HepG2 (cell line): Measurements from ENCODE around the gene GALR2. TPM values are rescaled to one million over a fixed set of nuclear protein-coding genes. Genes with fewer than 3 reads are reported as not detected.
A peak's percentile ranks its signal among the peaks of the same experiment; 100 is the strongest.

ENCODE experiments used
- ARID3A ChIP-seq: IDR thresholded peaks from 2 replicates; pipeline ENCODE4 v1.6.1; 2012; ENCODE audit warnings: low read depth, low read length, improper control_type of control experiment
- ETV5 ChIP-seq: IDR thresholded peaks from 2 replicates; pipeline ENCODE4 v1.6.1; 2018; ENCODE audit warnings: missing biosample characterization, missing genetic modification reagents, inconsistent platforms, borderline replicate concordance
- GPBP1L1 ChIP-seq: sonication (generic); formaldehyde crosslinking; IDR thresholded peaks from 2 replicates; pipeline ENCODE4 v1.5.0; 2020; ENCODE audit warnings: mild to moderate bottlenecking, missing genetic modification reagents
- MXD4 ChIP-seq: IDR thresholded peaks from 2 replicates; pipeline ENCODE4 v1.6.1; 2016; ENCODE audit warnings: mild to moderate bottlenecking, missing biosample characterization, missing genetic modification reagents
- PCBP1 ChIP-seq: fragments of 200-400 bp; formaldehyde crosslinking; IDR thresholded peaks from 2 replicates; pipeline ENCODE4 v1.6.1; 2017; ENCODE audit warnings: mild to moderate bottlenecking, low read depth, low read length, borderline replicate concordance
- SOX6 ChIP-seq, 2 experiments: fragments of 450-650 bp in 1 of 2; sonication (generic) in 1 of 2; formaldehyde crosslinking in 1 of 2; IDR thresholded peaks; 2 replicates each; pipeline versions ENCODE4 v1.4.0 to v1.6.1; 2017 to 2020; ENCODE audit warnings: antibody characterized with exemption in 1 of 2, mild to moderate bottlenecking in 1 of 2, missing genetic modification reagents in 1 of 2
- TMF1 ChIP-seq: sonication (generic); formaldehyde crosslinking; IDR thresholded peaks from 2 replicates; pipeline ENCODE4 v1.8.1; 2022; ENCODE audit warnings: low read depth, missing genetic modification reagents
- USF2 ChIP-seq, 2 experiments: sonication (generic) in 1 of 2; formaldehyde crosslinking in 1 of 2; IDR thresholded peaks; 2 replicates each; pipeline versions ENCODE4 v1.5.1 to v1.6.1; 2011 to 2020; ENCODE audit warnings: borderline replicate concordance in 1 of 2, low read depth in 1 of 2, low read length in 1 of 2, mild to moderate bottlenecking in 1 of 2, missing genetic modification reagents in 1 of 2, moderate library complexity in 1 of 2
- ZNF333 ChIP-seq: sonication (generic); formaldehyde crosslinking; IDR thresholded peaks from 2 replicates; pipeline ENCODE4 v1.4.0; 2020; ENCODE audit warnings: mild to moderate bottlenecking, missing genetic modification reagents, borderline replicate concordance
- ZNF337 ChIP-seq: sonication (generic); formaldehyde crosslinking; IDR thresholded peaks from 2 replicates; pipeline ENCODE4 v1.5.1; 2020; ENCODE audit warnings: missing genetic modification reagents, low read depth, mild to moderate bottlenecking, borderline replicate concordance
- ZNF432 ChIP-seq: sonication (generic); formaldehyde crosslinking; IDR thresholded peaks from 2 replicates; pipeline ENCODE4 v1.5.0; 2020; ENCODE audit warnings: missing genetic modification reagents, mild to moderate bottlenecking, borderline replicate concordance
- ZNF605 ChIP-seq: sonication (generic); formaldehyde crosslinking; IDR thresholded peaks from 2 replicates; pipeline ENCODE4 v1.8.0; 2022; ENCODE audit warnings: mild to moderate bottlenecking, missing genetic modification reagents
- ZNF703 ChIP-seq: sonication (generic); formaldehyde crosslinking; IDR thresholded peaks from 2 replicates; pipeline ENCODE4 v1.5.1; 2020; ENCODE audit warnings: missing genetic modification reagents, mild to moderate bottlenecking, moderate library complexity, borderline replicate concordance
- ZNF710 ChIP-seq: sonication (generic); formaldehyde crosslinking; IDR thresholded peaks from 2 replicates; pipeline ENCODE4 v1.5.0; 2020; ENCODE audit warnings: mild to moderate bottlenecking, missing genetic modification reagents, borderline replicate concordance
- ZNF782 ChIP-seq: sonication (generic); formaldehyde crosslinking; IDR thresholded peaks from 2 replicates; pipeline ENCODE4 v1.4.0; 2020; ENCODE audit warnings: missing genetic modification reagents, mild to moderate bottlenecking, borderline replicate concordance
- polyA plus RNA-seq, 8 experiments: library from polyadenylated mRNA; depleted of rRNA in 3 of 8; stranded (reverse) in 7 of 8; unstranded in 1 of 8; fragments of >200 nt; fragmentation: Illumina TruSeq in 4 of 8; extraction: Trizol in 4 of 8; gene quantifications; 2 replicates each; pipeline versions ENCODE4 v1.2.1 to v1.2.3, GENCODE V29; 2011 to 2016; ENCODE audit warnings: low read depth in 4 of 8, missing spikeins in 1 of 8, mixed read lengths in 1 of 8; ENCODE audit not compliant: insufficient read depth in 1 of 8
- total RNA-seq, 5 experiments: library from RNA; depleted of rRNA; stranded (reverse); fragments of >200 nt; fragmentation: Illumina TruSeq; extraction: Trizol; gene quantifications; 2 replicates each; pipeline ENCODE4 v1.2.3, GENCODE V29; 2016; ENCODE audit warnings: low read depth in 1 of 5

Gene GALR2
- total and polyA plus RNA-seq, 2 of the 13 experiments (the other 11 are each of a cell fraction or from before 2014, with no cell fraction given): 0.48 to 0.58 TPM

GRCh38 chr17:76103274-76104139, 28.9 kb downstream of the GALR2 start, which contains the start of gene EXOC7 (continued):
- no peak for TF ChIP-seq ARID3A
- TF ChIP-seq ZNF333: peak; percentile 61; the same call in 1 of the 2 replicates
- TF ChIP-seq USF2 (IDR thresholded peaks at IDR 0.05; ENCODE audit: low read depth, low read length): no peak
- TF ChIP-seq USF2 (CRISPR knock-in tag; IDR thresholded peaks at IDR 0.05; ENCODE audit: borderline replicate concordance): peak; percentile 12; the same call in 1 of the 2 replicates
- peak; percentile 85; the same call in 1 of the 2 replicates for TF ChIP-seq PCBP1
- TF ChIP-seq TMF1 (CRISPR knock-in tag): no peak; the same call in 1 of the 2 replicates
- TF ChIP-seq GPBP1L1: no peak
- no peak; the same call in 1 of the 2 replicates for TF ChIP-seq ZNF782
- peak; percentile 22; the same call in 1 of the 2 replicates for TF ChIP-seq ZNF710
- TF ChIP-seq SOX6 (IDR thresholded peaks at IDR 0.05): no peak
- peak; percentile 45; the same call in 1 of the 2 replicates for TF ChIP-seq SOX6 (CRISPR knock-in tag; IDR thresholded peaks at IDR 0.05)
- no peak for TF ChIP-seq ZNF432
- TF ChIP-seq ETV5 (CRISPR knock-in tag): peak; percentile 81; the same call in 1 of the 2 replicates
- TF ChIP-seq ZNF703 (CRISPR knock-in tag): peak; percentile 77; the same call in 1 of the 2 replicates
- peak; percentile 37; the same call in 1 of the 2 replicates for TF ChIP-seq MXD4
- peak; percentile 86 for TF ChIP-seq ZNF605 (CRISPR knock-in tag)
- TF ChIP-seq ZNF337: peak; percentile 90; the same call in 1 of the 2 replicates
